HG02938 (cell line): Measurements from ENCODE around the gene PLK5.

Experiments used
- ATAC-seq: cut with Tn5 transposase; IDR thresholded peaks from one replicate; pipeline ENCODE4 v1.9.1; 2021; ENCODE audit warnings: mild to moderate bottlenecking, moderate library complexity; ENCODE audit not compliant: unreplicated experiment

Gene PLK5

DNA sequence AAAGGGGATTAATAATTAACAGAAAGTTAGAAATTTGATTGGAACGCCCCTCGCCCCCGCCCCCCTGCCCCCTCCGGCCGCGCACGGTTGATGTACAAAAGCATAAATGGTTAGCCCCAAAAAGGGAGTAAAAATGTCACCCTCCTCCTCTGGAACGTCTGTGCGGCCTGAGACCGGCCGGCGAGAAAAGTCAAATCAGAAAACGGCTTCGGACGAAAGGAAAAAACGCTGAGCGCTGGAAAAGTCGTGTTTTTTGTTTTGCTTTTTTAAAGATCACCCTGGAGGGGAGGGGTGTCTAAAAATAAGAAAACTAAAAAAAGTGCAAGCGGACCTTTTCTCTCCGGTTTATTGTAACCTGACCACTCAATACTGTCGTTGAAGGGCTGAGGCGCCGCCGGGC, 31.1 kb downstream of the PLK5 start:
- no peak for ATAC-seq

DNA sequence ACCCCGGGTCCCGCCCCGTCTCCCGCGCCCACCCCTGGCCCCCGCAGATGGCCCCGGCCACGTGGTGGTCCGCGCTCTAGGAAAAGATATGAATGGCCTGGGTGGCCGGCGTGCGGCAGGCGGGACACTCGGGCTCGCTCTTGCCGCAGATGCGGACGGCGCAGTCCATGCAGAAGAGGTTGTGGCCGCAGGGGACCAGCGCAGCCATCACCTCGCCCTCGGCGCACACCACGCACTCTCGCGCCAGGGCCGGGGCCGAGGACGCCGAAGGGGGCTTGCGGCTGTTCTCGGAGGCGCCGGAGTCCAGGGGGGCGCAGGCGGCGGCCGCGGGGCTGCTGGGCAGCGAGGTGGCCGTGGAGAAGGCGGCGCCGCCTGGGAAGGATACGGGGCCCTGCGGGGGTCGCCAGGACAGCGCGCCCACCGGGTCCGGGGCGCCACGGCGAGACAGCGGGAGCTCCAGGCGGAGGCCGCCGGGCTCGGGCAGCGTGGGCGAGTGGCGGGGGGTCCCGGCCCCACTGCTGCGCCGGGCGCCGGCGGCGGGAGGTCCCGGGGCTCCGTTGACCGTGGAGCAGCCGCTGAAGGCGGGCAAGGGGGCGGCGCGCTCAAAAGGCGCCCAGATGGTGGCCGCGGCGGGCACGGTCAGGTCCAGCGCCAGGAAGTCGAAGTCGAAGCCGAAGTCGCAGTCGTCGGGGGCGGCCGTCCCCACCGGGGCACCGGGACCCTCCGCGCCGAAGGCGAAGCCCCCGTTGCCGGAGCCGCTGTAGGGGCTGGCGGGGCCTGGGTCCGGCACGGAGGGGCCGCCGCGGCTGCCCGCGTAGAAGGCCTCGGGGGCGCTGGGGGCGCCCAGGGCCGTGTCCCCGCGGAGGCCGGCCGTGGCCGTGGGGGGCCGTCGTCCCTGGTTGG, 31.9 kb downstream of the PLK5 start:
- ATAC-seq, result no peak

DNA sequence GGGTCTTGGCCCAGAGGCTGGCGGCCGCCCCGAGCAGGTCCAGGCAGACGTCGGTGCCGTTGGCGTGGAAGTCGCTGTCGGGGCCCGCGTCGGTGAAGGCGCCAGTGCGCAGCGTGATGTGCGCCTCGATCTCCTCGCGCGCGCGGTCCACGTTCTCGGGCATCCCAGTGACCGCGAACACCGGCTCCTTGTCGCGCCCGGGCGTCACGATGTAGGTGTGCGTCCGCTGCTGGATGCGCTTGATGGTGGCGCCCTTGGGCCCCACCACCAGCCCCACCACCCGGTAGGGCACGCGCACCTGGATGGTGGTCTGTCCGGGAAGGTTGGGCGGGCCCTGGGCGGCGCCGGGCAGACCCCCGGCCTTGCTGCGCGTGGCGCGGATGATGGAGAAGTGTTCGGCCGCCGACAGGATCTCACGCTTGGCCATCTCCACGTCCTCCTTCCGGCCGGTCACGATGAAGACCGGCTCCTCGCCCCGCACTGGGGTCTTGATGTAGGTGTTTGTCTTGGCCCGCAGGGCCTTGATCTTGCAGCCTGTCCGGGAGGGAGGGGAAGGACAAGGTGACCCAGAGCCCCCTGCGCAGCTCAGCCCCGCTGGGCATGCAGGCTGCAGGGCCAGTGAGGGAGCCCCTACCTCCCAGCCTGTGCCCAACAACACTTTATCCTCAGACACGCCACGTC, 32.7 kb downstream of the PLK5 start:
- no peak for ATAC-seq

DNA sequence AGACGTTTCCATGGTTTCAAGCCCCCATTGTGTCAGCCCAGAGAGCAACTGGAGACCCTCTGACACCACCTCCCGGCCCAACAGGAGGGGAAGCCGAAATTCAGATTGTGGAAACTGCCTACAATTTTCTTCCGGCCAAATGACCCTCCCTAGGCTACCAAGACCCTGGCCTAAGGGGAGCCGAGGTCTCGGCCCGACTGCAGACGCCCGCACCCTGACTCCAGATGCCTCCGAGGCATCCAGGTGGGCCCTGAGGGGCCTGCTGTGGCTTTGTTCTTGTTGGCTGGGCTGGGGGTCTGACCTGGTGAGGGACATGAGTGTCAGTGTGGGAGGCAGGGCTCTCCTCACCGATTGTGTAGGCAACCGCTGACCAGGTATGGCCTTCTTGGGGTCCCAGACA, 34.7 kb downstream of the PLK5 start:
- ATAC-seq, result no peak

DNA sequence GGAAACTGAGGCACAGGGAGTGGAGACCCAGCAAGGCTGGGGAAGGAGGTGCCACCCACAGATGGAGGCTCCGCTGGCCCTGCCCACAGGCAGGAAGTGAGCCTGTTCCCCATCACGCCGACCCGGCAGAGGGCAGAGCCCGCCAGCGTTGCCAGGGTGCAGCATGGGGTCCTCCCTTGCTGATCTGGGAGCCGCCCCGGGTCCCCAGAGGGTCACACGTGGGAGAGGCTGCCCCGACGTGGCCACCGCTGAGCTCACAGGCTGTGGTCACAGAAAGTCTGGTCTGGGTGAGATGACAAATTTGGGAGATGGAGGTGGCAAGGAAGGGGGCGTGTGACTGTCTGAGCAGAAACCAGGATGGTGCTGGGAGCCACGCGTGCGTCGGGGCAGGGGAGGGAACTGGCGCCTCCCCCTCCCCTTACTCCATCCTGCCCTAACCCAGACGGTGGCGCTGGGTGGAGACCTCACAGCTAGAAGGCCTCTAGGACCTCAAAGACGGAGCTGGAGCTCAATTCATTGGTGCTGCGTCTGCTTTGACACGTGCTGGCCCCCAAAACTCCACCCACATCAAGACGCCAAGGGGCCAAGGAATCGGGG, 36.5 kb downstream of the PLK5 start:
- no peak for ATAC-seq

DNA sequence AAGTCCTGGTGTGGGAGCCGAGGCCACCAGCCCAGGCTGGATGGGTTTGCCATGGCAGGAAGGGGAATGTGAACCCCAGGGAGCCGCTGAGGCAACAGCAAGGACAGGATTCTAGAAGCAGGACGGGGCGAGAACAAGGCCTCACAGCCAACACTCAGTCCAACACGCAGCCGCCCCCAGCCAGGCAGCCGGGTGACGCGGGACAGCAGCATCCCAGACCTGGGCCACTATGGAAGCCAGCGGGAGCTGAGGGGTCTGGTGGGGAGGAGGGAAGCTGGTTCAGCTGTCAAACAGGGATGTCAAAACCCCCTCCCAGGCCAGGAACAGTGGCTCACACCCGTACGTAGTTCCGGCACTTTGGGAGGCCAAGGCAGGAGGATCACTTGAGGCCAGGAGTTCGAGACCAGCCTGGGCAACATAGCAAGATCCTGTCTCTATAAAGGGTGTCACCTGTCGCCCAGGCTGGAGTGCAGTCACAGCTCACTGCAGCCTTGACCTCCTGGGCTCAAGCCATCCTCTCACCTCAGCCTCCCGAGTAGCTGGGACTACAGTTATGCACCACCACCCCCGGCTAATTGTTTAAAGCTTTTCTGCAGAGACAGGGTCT, 37.5 kb downstream of the PLK5 start:
- ATAC-seq, result no peak

DNA sequence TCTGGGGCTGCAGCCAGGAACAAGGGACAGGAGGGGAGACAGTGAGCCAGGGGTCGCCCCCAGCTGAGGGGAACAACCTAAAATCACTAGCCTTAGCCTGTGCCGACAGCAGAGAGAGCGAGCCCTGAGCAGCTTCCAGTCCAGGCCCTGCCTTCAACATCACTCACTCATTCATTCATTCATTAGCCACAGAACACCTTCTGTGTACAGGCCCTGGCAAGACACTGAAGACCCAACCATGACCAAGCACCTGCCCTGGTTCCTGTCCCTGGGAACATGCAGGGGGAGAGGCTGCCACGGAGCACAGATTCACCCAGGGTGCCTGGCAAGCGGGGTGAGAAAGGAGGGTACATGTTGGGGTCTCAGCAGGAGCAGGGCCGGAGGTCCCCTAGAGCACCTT, 39.4 kb downstream of the PLK5 start:
- ATAC-seq, result no peak

DNA sequence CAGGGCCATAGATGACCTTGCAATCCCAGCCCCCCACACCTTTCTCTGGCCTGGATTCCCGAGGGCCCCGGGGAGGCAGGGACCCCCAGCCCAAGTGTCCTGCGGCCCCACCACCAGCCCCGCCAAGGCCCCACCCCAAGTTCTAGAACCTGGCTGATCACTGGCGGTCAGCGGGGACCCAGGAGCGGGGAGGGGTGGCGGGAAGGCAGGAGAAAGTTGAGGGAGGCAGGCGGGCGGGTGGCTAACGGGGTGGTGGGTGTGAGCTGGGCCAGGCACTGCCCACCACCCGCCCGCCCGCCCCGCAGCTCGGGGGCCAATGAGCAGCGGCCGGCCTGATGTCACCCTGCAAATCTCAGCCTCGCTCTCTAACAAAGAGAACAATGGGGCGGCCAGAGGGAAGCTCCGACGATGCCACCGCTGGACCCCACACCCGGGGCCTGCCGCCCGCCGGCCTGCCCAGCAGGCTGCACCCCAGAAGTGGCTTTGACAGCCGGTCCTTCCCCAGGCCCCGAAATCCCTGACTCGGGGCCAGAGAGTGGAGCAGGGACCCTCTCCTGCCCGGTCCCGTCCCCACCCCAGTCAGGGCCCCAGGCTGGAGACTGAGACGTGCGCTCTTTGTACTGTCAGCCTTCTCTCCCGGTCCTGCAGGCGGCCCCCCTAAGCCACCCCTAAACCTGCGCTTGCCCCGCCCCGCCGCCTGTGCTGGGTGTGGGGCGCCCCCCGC, 42.7 kb downstream of the PLK5 start:
- ATAC-seq, result no peak

GRCh38 chr19:1567116-1567847, 43.4 kb downstream of the PLK5 start:
- ATAC-seq, result no peak

DNA sequence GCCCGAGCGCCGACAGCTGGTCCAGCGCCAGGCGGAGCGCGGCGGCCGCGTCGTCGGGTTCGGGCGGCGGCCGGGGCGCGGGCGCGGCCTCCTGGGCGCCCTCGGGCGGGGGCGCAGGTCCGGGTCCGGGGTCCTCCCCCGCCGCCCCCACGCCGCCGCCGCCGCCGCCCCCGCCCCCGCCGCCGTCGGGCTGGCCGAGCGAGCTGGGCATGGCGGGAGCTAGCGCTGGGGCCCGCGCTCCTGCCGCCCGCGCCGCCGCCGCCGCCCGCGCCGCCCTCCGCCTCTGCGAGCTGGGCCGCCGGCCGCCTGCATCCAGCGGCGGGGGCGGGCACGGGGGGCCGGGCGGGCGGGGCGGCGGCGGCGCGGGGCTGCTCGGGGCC, 44.0 kb downstream of the PLK5 start:
- ATAC-seq, result no peak

GRCh38 chr19:1568320-1569019, 44.6 kb downstream of the PLK5 start, which contains the start of gene MEX3D:
Gene MEX3D, minus strand, starts transcription at chr19:1568325. Its CDS starts 267 bp downstream, at chr19:1568058.
- ATAC-seq, result no peak

DNA sequence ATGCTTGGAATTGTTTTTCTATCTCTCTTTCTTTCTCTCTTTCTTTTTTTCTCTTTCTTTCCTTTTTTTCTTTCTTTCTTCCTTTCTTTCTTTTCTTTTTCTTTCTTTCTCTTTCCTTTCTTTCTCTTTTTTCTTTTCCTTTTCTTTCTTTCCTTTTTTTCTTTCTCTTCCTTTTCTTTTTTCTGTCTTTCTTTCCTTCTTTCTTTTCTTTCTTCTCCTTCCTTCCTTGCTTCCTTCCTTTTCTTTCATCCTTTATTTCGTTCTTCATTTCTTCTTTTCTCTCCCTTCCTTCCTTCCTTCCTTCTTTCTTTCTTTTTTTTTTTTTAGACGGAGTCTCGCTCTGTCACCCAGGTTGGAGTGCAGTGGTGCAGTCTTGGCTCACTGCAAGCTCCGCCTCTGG, 46.1 kb downstream of the PLK5 start:
- ATAC-seq, result no peak

- no peak for ATAC-seq
Observed at GRCh38 chr19:1570836-1571235, 47.0 kb downstream of the PLK5 start.

DNA sequence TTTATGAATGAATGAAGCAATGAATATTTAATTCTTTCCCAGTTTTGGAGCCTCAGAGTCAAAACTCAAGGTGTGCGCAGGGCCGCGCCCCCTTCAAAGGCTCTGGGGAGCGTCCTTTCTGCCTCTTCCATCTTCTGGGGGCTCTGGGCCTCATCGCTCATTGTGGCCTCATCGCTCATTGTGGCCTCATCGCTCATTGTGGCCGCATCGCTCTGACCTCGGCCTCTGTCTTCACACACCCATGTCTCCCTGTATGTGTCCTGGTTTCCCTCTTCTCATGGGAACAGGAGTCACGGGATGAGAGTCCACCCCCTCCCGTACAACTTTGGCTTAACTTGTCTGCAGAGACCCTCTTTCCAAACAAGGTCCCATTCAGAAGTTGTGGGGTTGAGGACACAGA, 47.5 kb downstream of the PLK5 start:
- ATAC-seq, result no peak

- ATAC-seq, result no peak
Observed at GRCh38 chr19:1572795-1573194, 48.9 kb downstream of the PLK5 start.

DNA sequence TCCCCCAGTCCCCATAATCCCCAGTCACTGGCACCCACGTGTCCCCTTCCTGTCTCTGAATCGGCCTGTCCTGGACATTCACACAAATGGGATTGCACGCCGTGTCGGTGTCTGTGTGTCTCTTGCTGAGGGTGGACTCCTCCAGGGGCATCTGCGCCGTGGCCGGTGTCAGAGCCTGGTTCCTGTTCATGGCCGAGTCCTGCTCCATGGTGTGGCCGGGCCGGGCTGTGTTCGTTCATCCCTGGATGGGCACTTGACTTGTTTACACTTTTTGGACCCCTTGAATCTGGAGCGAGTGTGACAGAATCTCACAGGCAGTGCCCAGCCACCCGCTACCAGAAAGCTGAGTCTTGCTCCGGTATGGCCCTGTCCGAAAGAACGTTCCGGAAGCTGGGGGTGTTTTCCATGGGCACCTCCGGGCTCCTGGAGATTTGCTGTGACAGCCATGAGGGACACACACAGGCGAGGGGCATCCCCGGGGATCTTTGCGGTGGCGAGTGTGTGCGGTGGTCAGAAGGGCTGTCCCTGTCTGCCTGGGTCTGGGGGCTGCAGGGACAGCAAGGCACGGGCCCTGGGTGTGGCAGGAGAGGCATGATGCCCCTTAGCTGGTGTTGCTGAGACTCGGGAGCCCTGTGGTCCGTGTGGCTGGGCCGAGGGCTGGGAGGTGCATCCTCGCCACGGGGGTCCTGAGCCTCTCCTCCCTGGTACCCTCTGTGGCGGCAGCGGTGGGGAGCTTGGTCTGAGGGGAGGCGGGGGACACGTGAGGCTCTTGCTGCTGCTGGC, 50.7 kb downstream of the PLK5 start:
- no peak for ATAC-seq

DNA sequence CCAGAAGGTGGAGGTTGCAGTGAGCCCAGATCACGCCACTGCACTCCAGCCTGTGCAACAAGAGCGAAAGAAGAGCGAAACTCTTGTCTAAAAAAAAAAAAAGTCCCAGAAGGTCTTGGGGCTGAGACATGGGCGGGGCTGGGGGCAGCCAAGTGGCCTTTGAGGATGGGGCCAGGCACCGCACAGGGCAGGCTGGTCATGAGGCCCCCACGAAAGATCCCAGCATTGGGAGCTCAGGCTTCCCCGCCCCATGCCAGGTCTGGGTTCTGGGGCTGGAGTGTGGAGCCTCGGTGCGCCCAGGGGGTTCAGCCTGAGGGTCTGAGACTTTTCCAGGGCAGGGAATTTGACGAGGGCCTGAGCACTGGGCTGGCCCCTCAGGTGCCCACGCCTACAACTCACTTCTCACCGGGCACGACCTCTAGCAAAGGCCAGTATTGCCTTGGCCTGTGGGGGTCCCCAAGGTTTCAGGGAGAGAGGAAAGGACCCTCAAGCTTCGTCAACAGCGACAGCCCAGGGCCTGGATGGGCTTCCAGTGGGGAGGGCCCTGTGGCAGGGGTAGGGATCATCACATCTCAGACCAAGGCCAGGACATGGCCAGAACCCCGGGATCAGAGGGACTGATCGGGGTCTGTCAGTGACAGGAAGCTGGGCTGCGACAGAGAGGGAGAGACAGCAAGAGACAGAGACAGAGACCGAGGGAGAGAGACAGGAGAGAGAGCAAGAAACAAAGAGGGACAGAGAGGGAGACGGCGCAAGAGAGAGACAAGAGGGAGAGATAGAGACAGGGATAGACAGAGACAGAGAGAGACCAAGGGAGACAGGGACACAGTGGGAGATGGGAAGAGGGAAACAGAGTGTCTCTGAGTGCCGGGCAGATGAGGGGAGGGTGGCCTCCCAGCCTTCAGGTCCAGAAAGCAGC, 51.7 kb downstream of the PLK5 start:
- no peak for ATAC-seq
